Left lung (tissue), 10 donors: ENCODE data around the gene CNGA3. TPM values are rescaled to one million over a fixed set of nuclear protein-coding genes. Genes with fewer than 3 reads are reported as not detected.

Experiments used
- ATAC-seq: fragments of 200-7000 bp; cut with Tn5 transposase; one replicate; pipeline ENCODE4 v1.9.1; 2020; ENCODE audit warnings: moderate library complexity
- DNase-seq, 4 donors: peaks; one replicate each; pipeline ENCODE4 v3.0.0-alpha.2; 2013 to 2020
- H3K27ac ChIP-seq, 2 donors: fragments of 200-600 bp; sonication (generic) in 1 of 2; one replicate each; pipeline versions ENCODE4 v1.5.0 to v1.8.0; 2020 to 2021
- H3K27me3 ChIP-seq, 2 donors: fragments of 200-600 bp; sonication (generic) in 1 of 2; one replicate each; pipeline versions ENCODE4 v1.5.0 to v1.8.0; 2020 to 2021
- H3K36me3 ChIP-seq, 2 donors: fragments of 200-600 bp; sonication (generic) in 1 of 2; one replicate each; pipeline versions ENCODE4 v1.5.0 to v1.8.0; 2020 to 2021
- H3K4me1 ChIP-seq, 2 donors: fragments of 200-600 bp; one replicate each; pipeline ENCODE4 v1.8.0; 2021
- H3K4me3 ChIP-seq, 2 donors: fragments of 200-600 bp; sonication (generic) in 1 of 2; one replicate each; pipeline versions ENCODE4 v1.5.0 to v1.8.0; 2020 to 2021; ENCODE audit warnings: mild to moderate bottlenecking in 1 of 2
- H3K9me3 ChIP-seq, 2 donors: fragments of 200-600 bp; sonication (generic) in 1 of 2; one replicate each; pipeline versions ENCODE4 v1.5.0 to v1.8.0; 2020 to 2021
- intact Hi-C, 2 donors: fragments of 100-400 bp; cut with DNase I; formaldehyde crosslinking; loops; one replicate each; pipeline versions ENCODE4 v1.11.2 to v1.14.2; 2022
- polyA plus RNA-seq, 6 donors: library from polyadenylated mRNA; unstranded; fragments of 120-200 nt; gene quantifications; one replicate each; pipeline ENCODE4 v1.2.1, GENCODE V29; 2013; ENCODE audit not compliant: insufficient read length in 6 of 6
- total RNA-seq, 2 donors: library from RNA; stranded (reverse); fragmentation: NEBNext Ultra II Directional; extraction: Animal tissue kit (Norgen Biotek cat#: 25700); gene quantifications; one replicate each; pipeline ENCODE4 v1.2.1, GENCODE V29; 2021
- TF ChIP-seq, protein P1 (sequence below), 2 donors: fragments of 200-600 bp; sonication (generic) in 1 of 2; IDR thresholded peaks; one replicate each; pipeline versions ENCODE4 v1.5.0 to v1.8.0; 2021; ENCODE audit warnings: antibody characterized with exemption in 2 of 2
- donor health status: DM: no; HTN: yes; CAD: no.
- donor health status: DM: no; HTN: no; CAD: no.

CNGA3 gene
- total and polyA plus RNA-seq, 8 donors = 0.04 to 0.10 (median 0.06) TPM; not detected in 3

DNA sequence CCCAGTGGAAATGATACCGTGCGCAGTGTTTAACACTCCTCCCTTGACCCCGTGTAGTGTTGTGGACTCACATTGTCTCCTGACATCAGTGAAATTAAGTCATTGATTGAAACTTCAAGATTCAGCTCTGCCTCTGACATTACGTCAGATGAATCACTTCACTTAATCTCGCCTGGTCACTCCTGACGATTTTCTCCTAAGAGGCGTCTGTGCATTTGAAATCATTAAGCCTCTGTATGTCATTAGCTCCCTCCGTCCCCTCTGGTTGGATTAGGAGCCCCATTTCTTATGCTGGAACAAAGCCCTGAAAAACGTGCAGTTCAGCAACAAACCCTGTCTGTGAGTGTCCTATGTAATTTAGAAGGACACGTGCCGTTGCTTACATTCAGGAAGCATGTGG is 36.7 kb upstream of the CNGA3 start:
- no peaks in the 10 kb centered on the region for H3K9me3 ChIP-seq
- TF ChIP-seq, protein P1, sequence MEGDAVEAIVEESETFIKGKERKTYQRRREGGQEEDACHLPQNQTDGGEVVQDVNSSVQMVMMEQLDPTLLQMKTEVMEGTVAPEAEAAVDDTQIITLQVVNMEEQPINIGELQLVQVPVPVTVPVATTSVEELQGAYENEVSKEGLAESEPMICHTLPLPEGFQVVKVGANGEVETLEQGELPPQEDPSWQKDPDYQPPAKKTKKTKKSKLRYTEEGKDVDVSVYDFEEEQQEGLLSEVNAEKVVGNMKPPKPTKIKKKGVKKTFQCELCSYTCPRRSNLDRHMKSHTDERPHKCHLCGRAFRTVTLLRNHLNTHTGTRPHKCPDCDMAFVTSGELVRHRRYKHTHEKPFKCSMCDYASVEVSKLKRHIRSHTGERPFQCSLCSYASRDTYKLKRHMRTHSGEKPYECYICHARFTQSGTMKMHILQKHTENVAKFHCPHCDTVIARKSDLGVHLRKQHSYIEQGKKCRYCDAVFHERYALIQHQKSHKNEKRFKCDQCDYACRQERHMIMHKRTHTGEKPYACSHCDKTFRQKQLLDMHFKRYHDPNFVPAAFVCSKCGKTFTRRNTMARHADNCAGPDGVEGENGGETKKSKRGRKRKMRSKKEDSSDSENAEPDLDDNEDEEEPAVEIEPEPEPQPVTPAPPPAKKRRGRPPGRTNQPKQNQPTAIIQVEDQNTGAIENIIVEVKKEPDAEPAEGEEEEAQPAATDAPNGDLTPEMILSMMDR (IDR thresholded peaks at IDR 0.05) = no peak
- intact Hi-C loops = no loop called here

GRCh38 chr2:98310010-98310409 is 36.2 kb upstream of the CNGA3 start:
- Histone ChIP-seq H3K36me3 (no peaks in the 10 kb centered on the region), H3K27ac (no peak overlapping the region), H3K4me1 (peaks cover 0 to 5% of the 10 kb centered on the region in 2 donors), H3K4me3 (no peak overlapping the region), H3K9me3 (no peaks in the 10 kb centered on the region), H3K27me3 (peaks cover 0 to 39% of the 10 kb centered on the region in 2 donors)
- TF ChIP-seq, protein P1 (IDR thresholded peaks at IDR 0.05) = no peak
- intact Hi-C loops = no loop called here
- ATAC-seq (peak; percentile 60), DNase-seq (no peak)

More for the DNA sequence above, 36.7 kb upstream of the CNGA3 start:
- Histone ChIP-seq H3K4me1 (peaks cover 0 to 5% of the 10 kb centered on the region in 2 donors), H3K27me3 (peaks cover 0 to 39% of the 10 kb centered on the region in 2 donors), H3K4me3 (no peak overlapping the region), H3K36me3 (no peaks in the 10 kb centered on the region), H3K27ac (no peak overlapping the region)
- ATAC-seq (no peak), DNase-seq (no peak)

DNA sequence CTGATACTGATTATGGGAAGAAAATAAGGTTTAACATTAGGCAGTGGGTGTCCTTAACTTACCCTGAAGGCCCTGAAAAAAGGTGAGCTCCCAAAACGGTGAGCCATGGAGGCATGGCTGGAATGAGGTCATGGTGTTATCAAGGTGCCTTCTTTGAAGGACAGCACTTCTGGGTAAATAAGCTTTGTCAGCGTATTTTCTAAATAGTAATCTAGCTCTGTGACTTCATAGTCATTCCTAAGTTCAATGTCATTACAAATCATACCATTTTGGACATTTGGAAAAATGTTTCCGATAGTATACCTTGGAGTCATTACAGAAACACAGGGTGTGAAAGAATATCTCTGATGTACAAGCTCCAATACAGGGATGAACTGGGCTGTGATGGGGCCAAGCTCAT is 35.2 kb upstream of the CNGA3 start:
- DNase-seq (no peak), ATAC-seq (no peak)
- H3K27me3 ChIP-seq = peaks cover 0 to 39% of the 10 kb centered on the region in 2 donors
- H3K27ac ChIP-seq = no peak overlapping the region
- no peak overlapping the region for H3K4me3 ChIP-seq
- intact Hi-C loops = no loop called here
- TF ChIP-seq, protein P1 (IDR thresholded peaks at IDR 0.05) = no peak
- H3K4me1 ChIP-seq = peaks cover 0 to 5% of the 10 kb centered on the region in 2 donors
- H3K36me3 ChIP-seq = no peaks in the 10 kb centered on the region
- H3K9me3 ChIP-seq = no peaks in the 10 kb centered on the region

DNA sequence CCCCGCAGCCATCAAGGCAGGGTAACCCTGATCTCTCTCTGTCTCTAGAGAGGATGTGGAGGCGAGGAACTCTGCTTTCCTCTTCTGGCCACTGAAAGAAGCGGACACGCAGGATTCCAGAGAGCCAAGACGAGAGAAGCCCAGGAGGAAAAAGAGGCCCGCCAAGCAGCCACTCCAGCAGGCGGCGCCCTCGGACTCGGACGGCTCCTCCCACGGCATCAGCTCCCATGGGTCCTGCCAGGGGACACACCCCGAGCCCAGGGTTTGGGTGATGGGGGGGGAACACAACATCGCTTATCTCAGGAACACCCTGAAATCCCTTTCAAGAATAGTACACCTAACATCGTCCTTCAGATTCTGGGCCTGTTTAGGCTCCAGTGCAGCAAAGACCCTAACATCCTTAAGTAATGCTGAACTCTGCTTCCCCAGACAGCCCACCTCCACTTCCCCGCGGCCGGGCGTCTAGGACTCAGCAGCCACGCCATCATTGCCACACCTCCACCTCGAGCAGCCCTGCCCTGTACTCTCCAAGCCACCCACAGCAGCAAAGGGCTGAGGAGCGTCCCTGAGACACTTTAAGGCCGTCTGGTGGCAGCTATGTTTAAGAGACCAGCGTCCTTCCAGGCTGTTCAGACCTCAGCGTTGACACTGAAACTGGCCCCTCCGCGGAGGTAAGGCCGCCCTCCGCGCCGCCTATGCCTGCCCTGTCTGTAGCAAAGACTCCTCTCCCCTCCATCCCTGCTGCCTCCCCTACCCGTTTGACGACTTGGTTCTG is 34.3 kb upstream of the CNGA3 start:
- Histone ChIP-seq H3K4me1 (peaks cover 0 to 5% of the 10 kb centered on the region in 2 donors), H3K9me3 (no peaks in the 10 kb centered on the region), H3K27ac (no peak overlapping the region), H3K4me3 (no peak overlapping the region), H3K27me3 (peaks cover 0 to 39% of the 10 kb centered on the region in 2 donors), H3K36me3 (no peaks in the 10 kb centered on the region)
- ATAC-seq = no peak
- intact Hi-C loops = no loop called here
- TF ChIP-seq, protein P1 (IDR thresholded peaks at IDR 0.05) = no peak
- no peak for DNase-seq

DNA sequence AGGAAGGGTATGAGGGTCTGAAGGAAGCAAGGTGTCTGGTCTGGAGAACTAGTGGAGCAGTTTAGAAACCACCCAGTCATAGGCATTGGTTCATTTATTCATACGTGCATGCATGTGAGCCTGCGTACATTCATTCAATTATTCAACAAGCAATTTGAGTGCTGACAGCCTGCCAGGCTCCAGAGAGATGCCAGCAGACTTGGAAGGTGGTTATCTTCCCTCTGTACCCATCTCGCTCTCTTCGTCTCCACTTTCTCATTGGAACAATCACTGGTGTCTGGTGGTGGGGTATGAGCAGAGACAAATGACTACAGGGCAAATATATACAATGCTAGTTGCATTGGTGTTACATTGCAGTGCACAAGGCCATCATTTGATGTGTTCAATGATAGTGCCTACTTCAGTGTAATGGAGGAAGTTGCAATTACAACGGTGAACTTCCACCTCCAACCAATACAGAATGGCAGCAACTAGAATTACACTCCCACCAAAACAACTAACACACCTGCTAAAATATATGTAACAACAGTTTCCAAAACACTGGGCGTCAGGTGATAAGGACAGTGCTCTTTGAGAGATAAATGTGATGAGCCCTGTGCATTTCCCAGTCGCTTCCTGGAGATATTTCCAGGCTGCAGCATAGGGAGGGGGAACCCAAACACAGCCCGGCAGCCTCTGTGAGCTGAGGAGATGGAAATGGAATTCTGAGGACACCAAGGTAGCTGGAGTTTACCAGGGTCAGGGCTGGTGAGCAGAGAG is 32.6 kb upstream of the CNGA3 start:
- ATAC-seq (no peak), DNase-seq (no peak)
- peaks cover 0 to 28% of the 10 kb centered on the region in 2 donors for H3K27me3 ChIP-seq
- TF ChIP-seq, protein P1 (IDR thresholded peaks at IDR 0.05) = no peak
- intact Hi-C loops = no loop called here
- no peaks in the 10 kb centered on the region for H3K4me1 ChIP-seq
- no peaks in the 10 kb centered on the region for H3K36me3 ChIP-seq
- peaks cover 0 to under 1% of the 10 kb centered on the region in 2 donors for H3K9me3 ChIP-seq
- H3K4me3 ChIP-seq = no peak overlapping the region
- no peak overlapping the region for H3K27ac ChIP-seq
